22Rv1 (cell line): ENCODE results near the gene KCNQ1.

Experiments
- ZFX ChIP-seq: fragments of 450-650 bp; IDR thresholded peaks from 2 replicates; pipeline ENCODE4 v1.6.1; 2017; ENCODE audit warnings: antibody characterized with exemption, borderline replicate concordance
- TF ChIP-seq, protein P1 (sequence below): fragments of 450-650 bp; IDR thresholded peaks from 2 replicates; pipeline ENCODE4 v1.5.1; 2017; ENCODE audit warnings: mild to moderate bottlenecking

DNA sequence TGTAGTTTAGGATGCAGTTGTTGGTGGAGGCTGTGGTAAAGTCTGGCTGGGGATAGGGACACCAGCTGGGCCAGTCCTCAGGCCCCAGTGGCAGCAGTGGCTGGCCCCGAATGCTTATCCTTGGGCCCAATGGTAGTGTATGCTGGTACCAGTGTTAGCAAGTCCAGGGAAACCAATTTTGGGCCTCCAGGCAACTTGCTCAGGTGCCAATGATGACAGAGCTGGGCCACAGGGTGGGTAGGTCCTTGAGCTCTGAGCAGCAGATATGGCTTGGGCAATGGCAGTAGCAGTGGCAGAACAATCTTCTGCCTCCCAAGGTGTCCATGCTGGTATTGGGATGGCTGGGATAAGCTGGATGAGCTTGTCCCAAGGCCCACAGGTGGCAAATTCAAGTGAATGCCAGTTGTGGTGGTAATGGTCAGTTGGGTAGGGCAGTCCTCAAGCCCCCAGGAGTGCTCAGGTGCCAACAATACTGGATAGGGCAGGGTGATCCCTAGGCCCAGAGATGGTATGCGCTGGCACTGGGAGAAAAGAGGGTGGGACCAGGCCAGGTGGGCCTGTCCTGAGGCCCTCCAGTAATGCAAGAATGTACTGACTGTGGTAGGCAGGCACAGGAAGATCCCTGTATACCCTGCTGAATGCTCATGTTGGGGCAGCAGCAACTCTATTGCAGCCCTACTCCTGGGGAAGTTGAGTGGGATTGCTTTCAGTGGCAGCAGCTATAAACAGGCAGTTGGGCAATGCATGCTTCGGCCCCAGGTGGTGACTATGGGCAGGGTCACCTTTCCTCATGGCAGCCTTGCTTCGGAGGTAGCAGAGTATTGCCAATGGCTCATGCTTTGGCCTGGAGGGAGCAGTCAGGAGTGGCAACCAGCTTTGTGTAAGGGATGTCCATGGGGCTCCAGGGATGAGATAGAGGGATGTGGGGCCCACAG is 200.3 kb downstream of the KCNQ1 start:
- TF ChIP-seq, protein P1, sequence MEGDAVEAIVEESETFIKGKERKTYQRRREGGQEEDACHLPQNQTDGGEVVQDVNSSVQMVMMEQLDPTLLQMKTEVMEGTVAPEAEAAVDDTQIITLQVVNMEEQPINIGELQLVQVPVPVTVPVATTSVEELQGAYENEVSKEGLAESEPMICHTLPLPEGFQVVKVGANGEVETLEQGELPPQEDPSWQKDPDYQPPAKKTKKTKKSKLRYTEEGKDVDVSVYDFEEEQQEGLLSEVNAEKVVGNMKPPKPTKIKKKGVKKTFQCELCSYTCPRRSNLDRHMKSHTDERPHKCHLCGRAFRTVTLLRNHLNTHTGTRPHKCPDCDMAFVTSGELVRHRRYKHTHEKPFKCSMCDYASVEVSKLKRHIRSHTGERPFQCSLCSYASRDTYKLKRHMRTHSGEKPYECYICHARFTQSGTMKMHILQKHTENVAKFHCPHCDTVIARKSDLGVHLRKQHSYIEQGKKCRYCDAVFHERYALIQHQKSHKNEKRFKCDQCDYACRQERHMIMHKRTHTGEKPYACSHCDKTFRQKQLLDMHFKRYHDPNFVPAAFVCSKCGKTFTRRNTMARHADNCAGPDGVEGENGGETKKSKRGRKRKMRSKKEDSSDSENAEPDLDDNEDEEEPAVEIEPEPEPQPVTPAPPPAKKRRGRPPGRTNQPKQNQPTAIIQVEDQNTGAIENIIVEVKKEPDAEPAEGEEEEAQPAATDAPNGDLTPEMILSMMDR: no peak
- TF ChIP-seq ZFX: no peak
